Measurements from ENCODE around the gene CEACAM6.
A peak's percentile ranks its signal among the peaks of the same experiment; 100 is the strongest.
"Not testable (repeated sequence)": the region's sequence is repeated elsewhere in the genome, so short reads cannot be mapped to it uniquely, and the experiment has no call there.

CEACAM6 gene

DNA sequence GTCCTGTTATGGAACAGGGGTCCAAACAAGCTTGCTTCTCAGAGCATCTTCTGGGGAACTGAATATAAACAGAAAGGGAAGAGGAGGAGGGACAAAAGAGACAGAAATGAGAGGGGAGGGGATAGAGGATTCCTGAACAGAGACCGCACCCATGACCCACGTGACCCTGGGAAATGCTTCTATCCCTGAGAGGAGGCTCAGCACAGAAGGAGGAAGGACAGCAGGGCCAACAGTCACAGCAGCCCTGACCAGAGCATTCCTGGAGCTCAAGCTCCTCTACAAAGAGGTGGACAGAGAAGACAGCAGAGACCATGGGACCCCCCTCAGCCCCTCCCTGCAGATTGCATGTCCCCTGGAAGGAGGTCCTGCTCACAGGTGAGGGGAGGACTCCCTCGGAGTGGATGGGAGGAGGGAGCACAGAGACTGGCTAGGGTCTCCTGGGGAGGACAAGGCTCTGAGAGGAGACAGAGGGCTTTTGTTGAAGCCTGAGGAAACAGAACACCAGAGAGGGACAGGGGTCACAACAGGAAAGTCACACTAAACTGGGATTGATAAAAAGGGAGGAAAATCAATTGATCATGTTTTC lies at the start of gene CEACAM6:
Gene CEACAM6 (plus strand): TSS at position 203 of the 586 bp plus-strand sequence. CDS start 109 bp downstream, at position 312.
- DNase-seq: no peak

GRCh38 chr19:41706741-41707501 lies 48.4 kb upstream of the CEACAM6 start:
- DNase-seq: peak; percentile 57

GRCh38 chr19:41707502-41707812 lies 47.9 kb upstream of the CEACAM6 start:
- DNase-seq: no peak

- DNase-seq: no peak
Observed at GRCh38 chr19:41707871-41708371, 47.4 kb upstream of the CEACAM6 start.

DNA sequence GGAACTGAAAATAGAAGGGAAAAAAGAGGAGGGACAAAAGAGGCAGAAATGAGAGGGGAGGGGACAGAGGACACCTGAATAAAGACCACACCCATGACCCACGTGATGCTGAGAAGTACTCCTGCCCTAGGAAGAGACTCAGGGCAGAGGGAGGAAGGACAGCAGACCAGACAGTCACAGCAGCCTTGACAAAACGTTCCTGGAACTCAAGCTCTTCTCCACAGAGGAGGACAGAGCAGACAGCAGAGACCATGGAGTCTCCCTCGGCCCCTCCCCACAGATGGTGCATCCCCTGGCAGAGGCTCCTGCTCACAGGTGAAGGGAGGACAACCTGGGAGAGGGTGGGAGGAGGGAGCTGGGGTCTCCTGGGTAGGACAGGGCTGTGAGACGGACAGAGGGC lies 46.8 kb upstream of the CEACAM6 start, which contains the start of gene CEACAM5:
Gene CEACAM5 (plus strand): TSS at position 146 of the 400 bp plus-strand sequence. CDS start 106 bp downstream, at position 252.
- no peak for DNase-seq

DNA sequence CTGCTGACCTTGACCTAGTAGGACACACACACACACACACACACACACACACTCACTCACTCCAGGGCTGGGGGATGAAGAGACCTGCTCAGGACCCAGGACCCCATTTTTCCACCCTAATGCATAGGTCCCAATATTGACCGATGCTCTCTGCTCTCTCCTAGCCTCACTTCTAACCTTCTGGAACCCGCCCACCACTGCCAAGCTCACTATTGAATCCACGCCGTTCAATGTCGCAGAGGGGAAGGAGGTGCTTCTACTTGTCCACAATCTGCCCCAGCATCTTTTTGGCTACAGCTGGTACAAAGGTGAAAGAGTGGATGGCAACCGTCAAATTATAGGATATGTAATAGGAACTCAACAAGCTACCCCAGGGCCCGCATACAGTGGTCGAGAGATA lies 45.8 kb upstream of the CEACAM6 start:
- not testable (repeated sequence) for DNase-seq

DNA sequence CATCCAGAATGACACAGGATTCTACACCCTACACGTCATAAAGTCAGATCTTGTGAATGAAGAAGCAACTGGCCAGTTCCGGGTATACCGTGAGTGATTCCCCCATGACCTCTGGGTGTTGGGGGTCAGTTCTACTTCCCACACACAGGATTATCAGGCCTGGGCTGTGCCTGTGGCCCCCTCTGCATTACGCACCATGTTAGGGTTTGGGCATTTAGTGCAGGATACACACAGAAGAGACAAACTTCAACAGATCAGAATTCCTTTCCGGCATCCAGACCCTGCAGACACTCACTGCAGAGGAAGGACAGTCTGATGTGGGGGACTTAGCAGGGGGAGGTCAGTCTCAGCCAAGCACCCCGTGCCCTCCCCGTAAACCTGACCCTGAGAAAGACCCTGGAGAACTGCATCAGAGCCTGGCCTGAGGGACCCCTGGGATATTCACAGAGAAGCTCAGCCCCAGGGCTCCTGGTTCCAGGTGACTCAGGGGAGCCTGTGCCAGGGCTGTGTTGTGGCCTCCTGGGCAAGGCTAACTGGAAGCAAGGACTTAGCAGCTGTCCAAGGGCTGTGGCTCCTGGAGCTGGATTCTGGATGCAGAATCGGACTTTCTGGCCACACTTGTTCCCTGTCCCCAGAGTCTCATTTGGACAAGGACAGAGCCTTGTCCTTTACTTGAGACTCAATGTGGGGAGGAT lies 45.2 kb upstream of the CEACAM6 start:
- DNase-seq: no peak

DNA sequence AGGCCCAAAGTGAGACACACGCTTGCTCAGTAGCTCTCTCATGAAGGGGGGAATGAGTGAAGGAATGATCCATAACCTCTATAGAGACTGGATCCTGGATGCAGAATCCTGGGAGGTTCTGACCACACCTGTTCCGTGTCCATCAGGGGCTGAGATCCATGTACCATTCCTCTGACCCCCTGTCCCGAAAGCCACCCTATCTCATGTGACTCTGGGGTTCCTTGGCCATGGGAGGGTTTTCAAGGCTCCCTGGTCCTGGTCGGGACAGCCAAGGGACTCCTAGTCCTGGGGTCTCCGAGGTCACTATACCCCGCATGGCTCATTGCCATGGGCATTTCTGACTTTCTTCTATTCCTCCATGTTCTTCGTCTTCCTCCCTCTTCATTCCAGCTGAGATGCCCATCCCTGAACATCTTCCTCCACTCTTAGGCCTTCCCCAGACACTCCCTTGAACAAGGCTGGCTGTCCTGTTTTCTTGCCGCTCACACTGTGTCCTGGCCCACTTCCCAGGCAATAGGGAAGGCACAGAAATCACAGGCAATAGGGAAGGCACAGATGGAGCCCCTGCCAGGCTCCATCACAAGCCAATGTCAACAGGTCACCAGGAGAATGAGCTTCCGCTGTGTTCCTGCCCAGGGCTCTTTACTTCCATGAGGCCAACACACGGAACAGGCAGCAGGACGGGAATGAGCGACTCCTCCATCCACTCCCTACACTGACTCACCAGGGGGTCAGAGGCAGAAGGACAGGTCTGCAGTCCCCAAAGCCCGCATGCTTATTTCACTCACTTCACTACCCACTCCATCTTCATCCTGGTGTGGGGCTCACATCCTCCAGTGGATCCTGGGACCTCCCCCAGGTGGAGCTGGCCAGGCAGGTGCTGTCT lies 43.7 kb upstream of the CEACAM6 start:
- no peak for DNase-seq

- no peak for DNase-seq
Observed at GRCh38 chr19:41714598-41714997, 40.7 kb upstream of the CEACAM6 start.

DNA sequence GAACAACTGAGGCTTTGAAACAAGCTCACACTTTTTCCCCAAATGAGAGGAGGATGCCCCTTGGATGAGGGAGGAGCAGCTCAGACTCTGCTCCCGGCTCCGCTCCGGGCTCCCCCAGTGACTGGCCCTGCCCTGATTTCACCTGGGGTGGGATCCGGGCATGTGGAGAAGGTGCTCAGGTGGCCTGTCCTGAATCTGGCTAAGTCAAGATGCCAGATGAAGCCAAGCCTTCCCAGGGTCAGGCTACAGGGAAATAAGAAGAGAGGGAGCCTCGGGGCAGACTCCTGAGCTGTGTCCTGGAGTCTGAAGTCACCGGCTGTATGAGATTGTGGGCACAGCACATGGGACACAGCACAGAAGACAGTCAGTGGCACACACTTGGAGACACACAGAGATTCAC lies 36.6 kb upstream of the CEACAM6 start:
- DNase-seq: no peak

- no peak for DNase-seq
Observed at GRCh38 chr19:41720103-41720502, 35.2 kb upstream of the CEACAM6 start.

DNA sequence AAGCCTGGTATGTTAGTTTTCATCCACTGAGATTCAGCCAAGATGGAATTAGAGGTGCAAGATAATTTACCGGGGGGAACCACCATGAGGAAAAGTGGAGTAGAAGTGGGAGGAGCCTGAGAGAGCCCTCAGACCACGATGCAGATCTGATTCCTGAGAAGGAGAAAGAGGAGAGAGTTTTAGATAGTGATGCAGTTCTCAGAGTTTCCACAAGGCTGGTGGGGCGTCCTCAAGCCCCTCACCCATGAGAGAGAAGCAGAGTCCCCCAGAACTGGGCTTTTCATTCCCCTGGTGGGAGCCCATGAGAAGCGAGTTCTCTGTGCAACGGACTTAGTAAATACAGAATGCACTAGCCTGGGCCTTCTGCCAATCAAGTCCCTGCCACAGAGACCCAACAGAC lies 28.8 kb upstream of the CEACAM6 start:
- no peak for DNase-seq

GRCh38 chr19:41734156-41734555 lies 21.2 kb upstream of the CEACAM6 start:
- DNase-seq: no peak

DNA sequence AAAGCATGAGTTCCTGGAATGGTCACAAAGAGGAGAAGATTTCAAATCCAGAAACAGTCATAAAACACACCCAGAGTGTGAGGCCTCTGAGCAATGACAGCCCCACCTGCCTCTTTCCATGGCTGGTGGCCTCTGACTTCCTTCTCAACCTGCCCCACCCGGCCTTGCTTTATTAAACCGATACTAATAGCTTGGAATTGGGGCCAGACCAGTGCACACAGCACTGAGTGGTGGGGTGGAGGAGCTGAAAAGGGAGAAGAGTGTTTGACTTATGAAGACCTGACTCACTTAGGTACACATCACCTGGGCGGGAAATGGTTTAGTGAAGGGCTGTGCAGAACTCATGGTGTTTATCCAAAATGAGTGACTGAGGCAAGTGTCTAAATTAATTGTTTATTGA lies 20.7 kb upstream of the CEACAM6 start:
- no peak for DNase-seq

DNA sequence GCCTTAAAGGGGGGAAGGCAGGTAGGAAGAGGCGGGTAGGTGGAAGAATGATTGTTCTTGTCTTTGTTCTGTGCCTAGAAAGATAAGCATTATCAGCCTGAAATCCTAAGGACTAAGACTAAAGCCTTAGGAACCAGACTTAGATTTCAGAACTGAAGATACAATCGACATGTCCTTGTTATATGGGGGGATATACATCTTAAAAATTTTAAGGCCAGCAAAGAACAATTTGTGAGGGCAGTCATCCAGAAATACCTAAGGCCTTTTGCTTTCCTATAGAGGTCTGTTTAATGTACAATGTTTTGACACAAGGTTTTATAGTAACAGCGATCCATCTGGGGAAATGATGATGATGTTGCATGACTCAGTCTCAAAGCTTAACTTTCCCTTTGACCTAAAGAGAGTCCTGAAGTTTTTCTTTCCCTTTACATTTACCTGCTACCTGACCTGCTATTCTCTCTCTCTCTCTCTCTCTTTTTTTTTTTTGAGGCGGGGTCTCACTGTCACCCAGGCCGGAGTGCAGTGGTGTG lies 20.2 kb upstream of the CEACAM6 start:
- no peak for DNase-seq

DNA sequence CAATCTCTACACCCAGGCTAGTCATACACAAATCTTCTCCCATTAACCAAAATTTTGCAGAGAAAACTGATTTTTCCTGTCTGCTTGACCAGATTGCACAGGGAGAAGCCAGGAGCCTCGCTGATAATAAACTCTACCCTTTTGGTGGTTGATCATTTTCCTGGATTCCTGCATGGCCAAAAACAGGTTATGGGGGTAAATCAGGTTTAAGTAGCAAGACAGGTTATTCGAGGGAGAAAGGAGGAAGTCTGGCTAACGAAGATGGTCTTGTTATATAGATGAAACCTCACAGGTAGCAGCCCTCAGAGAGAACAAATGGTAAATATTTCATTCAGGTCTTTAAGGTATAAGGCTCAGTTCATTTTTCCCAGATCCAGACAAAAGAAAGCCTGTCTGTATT lies 16.0 kb upstream of the CEACAM6 start:
- no peak for DNase-seq

DNA sequence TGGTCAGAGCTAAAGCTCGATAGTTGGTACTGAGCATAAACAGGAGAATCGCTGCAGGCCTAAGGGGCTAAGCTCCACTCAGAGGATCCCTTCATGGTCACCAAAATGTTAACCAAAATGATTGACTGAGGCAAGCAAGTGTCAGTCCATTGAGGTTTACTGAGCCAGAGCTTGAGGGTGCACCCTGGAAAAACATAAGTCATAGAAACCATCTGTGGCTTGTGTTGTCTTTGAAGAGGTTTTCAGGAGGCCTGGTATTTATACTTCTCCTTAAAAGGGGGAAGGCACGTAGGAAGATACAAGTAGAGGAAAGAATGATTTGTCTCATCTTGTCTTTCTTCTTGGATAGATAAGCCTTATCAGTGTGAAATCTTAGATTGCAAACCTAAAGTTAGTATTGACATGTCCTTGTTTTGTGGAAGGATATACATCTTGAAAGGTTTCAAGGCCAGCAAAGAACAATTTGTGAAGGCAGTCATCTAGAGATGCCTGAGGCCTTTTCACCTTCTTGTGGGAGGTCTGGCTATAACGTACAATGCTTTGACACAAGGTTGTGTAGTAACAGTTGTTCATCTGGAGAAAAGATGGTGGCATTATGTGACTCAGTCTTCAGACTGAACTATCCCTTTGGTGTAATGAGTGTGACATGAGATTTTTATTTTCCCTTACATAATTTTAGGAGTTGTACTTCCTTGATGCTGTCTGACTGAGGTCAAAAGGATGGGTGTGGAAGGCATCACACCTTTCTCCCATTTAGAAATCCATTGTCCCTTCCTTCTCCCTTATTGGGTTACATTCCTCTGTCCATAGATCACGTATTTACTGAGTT lies 14.7 kb upstream of the CEACAM6 start:
- DNase-seq: no peak

- DNase-seq: no peak
Observed at GRCh38 chr19:41741244-41741554, 14.1 kb upstream of the CEACAM6 start.

GRCh38 chr19:41744850-41745249 lies 10.5 kb upstream of the CEACAM6 start:
- DNase-seq: no peak

GRCh38 chr19:41745756-41746155 lies 9.6 kb upstream of the CEACAM6 start:
- no peak for DNase-seq

GRCh38 chr19:41746593-41747227 lies 8.6 kb upstream of the CEACAM6 start:
- DNase-seq: peak; percentile 5
